Lower leg skin (tissue), 4 donors: ENCODE measurements around the gene RNF113A. TPM values are rescaled to one million over a fixed set of nuclear protein-coding genes. Genes with fewer than 3 reads are reported as not detected.

Experiments used
- DNase-seq, 2 donors: peaks; one replicate each; pipeline ENCODE4 v3.0.0-alpha.2; 2019; ENCODE audit warnings: low spot score in 2 of 2
- H3K4me3 ChIP-seq: fragments of 200-600 bp; sonication (generic); 2 replicates; pipeline ENCODE4 v1.5.1; 2017; ENCODE audit warnings: mild to moderate bottlenecking, low read depth; ENCODE audit not compliant: poor library complexity, severe bottlenecking
- CTCF ChIP-seq, 3 donors: fragments of 450-650 bp; IDR thresholded peaks; one replicate each; pipeline ENCODE4 v1.5.1; 2016; ENCODE audit warnings: antibody characterized with exemption in 3 of 3, mild to moderate bottlenecking in 3 of 3, moderate library complexity in 2 of 3
- POLR2A ChIP-seq, 2 donors: fragments of 450-650 bp; IDR thresholded peaks; one replicate each; pipeline ENCODE4 v1.6.1; 2016 to 2017; ENCODE audit warnings: antibody characterized with exemption in 2 of 2, mild to moderate bottlenecking in 1 of 2, moderate library complexity in 1 of 2
- WGBS, 2 donors: methylation state at CpG; one replicate each; pipeline ENCODE4 v1.1.5; 2018; 5-methylcytosine and 5-hydroxymethylcytosine counted together
- intact Hi-C: fragments of 100-400 bp; cut with DNase I; formaldehyde crosslinking; loops from one replicate; pipeline ENCODE4 v1.15.0; 2023; ENCODE audit warnings: low total_unique reads
- total RNA-seq, 4 donors: library from RNA; depleted of rRNA; stranded (reverse); fragments of >200 nt; gene quantifications; one replicate each; pipeline ENCODE4 v1.1.0, GENCODE V29; 2016

Gene RNF113A
- total RNA-seq, 4 donors from 2014 or later: 20.2 to 30.1 (median 23.2) TPM

DNA sequence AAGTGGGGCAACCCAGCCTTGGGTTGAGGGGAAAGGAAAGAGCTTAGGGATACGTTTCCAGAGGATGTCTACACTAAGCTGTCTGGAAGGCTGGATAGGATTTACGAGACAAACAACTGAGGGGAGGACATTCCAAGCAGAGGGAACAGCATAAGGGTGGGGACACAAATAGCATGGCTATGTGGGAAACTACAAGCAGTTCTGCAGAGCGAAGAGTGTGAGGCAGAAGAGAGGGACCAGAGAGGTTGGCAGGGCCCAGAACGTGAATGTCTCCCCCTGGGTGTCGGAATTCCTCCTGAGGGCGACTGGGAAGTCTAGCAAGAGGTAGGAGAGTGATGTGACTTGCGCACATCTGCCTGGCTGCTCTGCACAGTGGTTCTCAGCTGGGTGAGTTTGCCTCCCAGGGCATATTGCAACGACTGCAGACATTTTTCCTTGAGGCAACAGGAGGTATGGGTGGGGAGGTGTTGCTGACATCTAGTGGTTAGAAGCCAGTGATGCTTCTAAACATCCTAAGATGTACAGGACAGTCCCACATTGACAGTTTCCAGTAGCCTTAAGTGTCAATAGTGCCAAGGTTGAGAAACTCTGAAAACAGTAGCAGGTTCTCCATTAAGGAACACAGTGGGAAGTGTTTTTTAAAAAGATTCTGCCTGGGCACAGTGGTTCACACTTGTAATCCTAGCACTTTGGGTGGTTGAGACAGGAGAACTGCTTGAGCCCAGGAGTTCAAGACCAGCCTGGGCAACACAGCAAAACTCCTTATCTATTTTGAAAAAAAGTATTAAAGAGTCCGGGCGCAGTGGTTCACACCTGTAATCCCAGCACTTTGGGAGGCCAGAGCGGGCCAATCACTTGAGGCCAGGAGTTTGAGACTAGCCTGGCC, 9.3 kb upstream of the RNF113A start:
- intact Hi-C loops: no loop called here
- WGBS, 2 donors: 50 to 52% methylated on average over 11 of the region's 11 CpGs
- TF ChIP-seq POLR2A (IDR thresholded peaks at IDR 0.05) (no peak), CTCF (IDR thresholded peaks at IDR 0.05) (no peak)
- DNase-seq: no peak
- H3K4me3 ChIP-seq: no peak overlapping the region

GRCh38 chrX:119880076-119880475, 8.5 kb upstream of the RNF113A start:
- WGBS, 2 donors: 79 to 80% methylated on average over 5 of the region's 5 CpGs
- TF ChIP-seq POLR2A (IDR thresholded peaks at IDR 0.05) (no peak), CTCF (IDR thresholded peaks at IDR 0.05) (no peak)
- intact Hi-C loops: no loop called here
- DNase-seq: no peak
- no peak overlapping the region for H3K4me3 ChIP-seq

- H3K4me3 ChIP-seq: no peak overlapping the region
- 62 to 71% methylated on average over 2 of the region's 2 CpGs for WGBS, 2 donors
- no peak for DNase-seq
- intact Hi-C loops: no loop called here
- TF ChIP-seq POLR2A (IDR thresholded peaks at IDR 0.05): no peak
- TF ChIP-seq CTCF (IDR thresholded peaks at IDR 0.05): no peak
These were observed 7.2 kb upstream of the RNF113A start for GRCh38 chrX:119878740-119879139.

GRCh38 chrX:119871245-119871598, 311 bp downstream of the RNF113A start:
- no peak for DNase-seq
- no peak for TF ChIP-seq CTCF (IDR thresholded peaks at IDR 0.05)
- no peak for TF ChIP-seq POLR2A (IDR thresholded peaks at IDR 0.05)
- intact Hi-C loops: no loop called here
- peak overlapping the region; percentile 48 for H3K4me3 ChIP-seq
- WGBS, 2 donors: 2 to 42% methylated on average over 24 to 26 of the region's 26 CpGs

DNA sequence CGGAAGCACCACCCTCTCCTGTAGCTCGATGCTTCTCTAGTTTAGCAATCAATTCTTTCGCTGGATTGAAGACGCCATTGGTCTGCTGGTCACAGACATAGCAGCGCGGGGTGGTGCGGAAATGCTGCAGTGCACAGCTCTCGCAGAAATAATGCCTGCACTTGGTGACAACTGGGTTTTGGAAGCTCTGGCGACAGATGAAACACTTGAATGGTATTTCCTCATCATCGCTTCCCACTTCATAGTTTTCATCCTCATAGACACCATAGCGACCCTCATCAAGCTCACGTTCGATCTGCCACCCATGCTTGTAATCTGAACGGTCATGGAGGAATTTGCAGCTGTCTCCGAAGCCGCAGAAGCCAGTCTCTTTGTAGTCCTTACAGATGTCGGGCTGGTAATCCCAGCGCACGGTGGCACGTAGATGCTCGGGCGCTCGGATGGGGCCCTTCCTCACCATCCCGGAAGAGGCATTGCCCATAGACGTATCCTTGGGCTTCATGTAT, 854 bp downstream of the RNF113A start:
- H3K4me3 ChIP-seq: peak overlapping the region; percentile 48
- intact Hi-C loops: no loop called here
- TF ChIP-seq POLR2A (IDR thresholded peaks at IDR 0.05): no peak
- no peak for TF ChIP-seq CTCF (IDR thresholded peaks at IDR 0.05)
- WGBS, 2 donors: 1 to 40% methylated on average over 18 to 25 of the region's 25 CpGs
- no peak for DNase-seq
